ENCODE results near the gene KIF5A.
"Not testable (repeated sequence)": the region's sequence is repeated elsewhere in the genome, so short reads cannot be mapped to it uniquely, and the experiment has no call there.

The KIF5A gene

DNA sequence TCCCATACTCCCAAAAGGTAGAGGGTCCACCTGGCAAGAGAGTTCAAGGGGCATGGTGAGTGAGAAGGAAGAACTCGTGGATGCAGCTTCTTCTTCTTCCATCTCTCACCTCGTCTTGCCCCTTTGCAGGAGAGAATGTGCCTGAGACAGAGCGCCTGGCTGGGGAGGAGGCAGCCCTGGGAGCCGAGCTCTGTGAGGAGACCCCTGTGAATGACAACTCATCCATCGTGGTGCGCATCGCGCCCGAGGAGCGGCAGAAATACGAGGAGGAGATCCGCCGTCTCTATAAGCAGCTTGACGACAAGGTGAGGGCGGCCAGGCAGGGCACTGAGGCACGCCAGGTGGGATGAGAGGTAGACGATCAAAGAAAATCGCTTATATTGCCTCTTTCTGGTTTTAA lies 20.0 kb downstream of the KIF5A start:
- no peak overlapping the region for H3K4me3 Mint-ChIP-seq
- H3K4me1 Mint-ChIP-seq = no peaks in the 10 kb centered on the region
- peaks cover 2% of the 10 kb centered on the region for H3K27me3 Mint-ChIP-seq
- peaks cover under 1% of the 10 kb centered on the region for H3K36me3 Mint-ChIP-seq
- H3K9me3 Mint-ChIP-seq = no peaks in the 10 kb centered on the region
- ATAC-seq (ENCODE audit: low read depth) (no peak), DNase-seq (ENCODE audit: low spot score in 2 of 2) (no peak)
- H3K27ac Mint-ChIP-seq = no peak overlapping the region

DNA sequence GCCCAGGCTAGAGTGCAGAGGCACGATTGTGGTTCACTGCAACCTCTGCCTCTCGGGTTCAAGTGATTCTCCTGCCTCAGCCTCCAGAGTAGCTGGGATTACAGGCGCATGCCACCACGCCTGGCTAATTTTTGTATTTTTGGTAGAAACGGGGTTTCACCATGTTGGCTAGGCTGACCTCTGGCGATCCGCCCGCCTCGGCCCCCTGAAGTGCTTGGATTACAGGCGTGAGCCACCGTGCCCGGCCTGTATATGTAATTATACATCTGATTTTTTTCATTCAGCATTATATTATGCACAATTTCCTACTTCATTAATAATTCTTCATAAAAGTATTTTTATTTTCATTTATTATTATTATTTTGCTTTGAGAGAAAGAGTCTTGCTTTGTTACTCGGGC lies 20.6 kb downstream of the KIF5A start:
- H3K4me3 Mint-ChIP-seq; H3K27me3 Mint-ChIP-seq; H3K4me1 Mint-ChIP-seq; H3K9me3 Mint-ChIP-seq; H3K27ac Mint-ChIP-seq; H3K36me3 Mint-ChIP-seq; DNase-seq (ENCODE audit: low spot score in 2 of 2); ATAC-seq (ENCODE audit: low read depth): not testable (repeated sequence)

DNA sequence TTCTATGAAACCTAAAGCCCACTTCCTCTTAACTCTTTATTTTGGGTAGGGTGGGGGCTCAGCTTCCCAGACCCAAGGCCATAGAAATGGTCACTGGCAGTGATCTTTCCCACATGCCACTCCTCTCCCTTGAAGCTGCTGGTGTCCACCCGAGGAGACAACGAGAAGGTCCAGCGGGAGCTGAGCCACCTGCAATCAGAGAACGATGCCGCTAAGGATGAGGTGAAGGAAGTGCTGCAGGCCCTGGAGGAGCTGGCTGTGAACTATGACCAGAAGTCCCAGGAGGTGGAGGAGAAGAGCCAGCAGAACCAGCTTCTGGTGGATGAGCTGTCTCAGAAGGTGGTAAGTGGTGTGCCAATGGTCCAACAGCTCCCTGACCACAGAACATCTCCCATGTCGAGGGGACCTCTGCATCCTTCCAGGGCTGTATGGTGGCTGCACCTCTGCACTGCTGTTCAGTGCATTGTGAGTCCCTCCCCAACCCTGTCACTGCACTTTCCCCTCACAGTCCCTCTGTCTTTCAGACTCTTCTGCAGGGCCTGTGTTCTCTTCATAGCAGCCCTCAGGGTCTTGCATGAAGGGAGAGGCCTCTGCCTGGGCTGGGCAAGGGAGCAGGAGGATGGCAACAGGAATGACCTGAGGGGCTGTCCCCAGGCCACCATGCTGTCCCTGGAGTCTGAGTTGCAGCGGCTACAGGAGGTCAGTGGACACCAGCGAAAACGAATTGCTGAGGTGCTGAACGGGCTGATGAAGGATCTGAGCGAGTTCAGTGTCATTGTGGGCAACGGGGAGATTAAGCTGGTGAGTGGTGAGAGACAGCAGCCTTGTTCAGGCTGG lies 22.3 kb downstream of the KIF5A start:
- no peak overlapping the region for H3K27ac Mint-ChIP-seq

DNA sequence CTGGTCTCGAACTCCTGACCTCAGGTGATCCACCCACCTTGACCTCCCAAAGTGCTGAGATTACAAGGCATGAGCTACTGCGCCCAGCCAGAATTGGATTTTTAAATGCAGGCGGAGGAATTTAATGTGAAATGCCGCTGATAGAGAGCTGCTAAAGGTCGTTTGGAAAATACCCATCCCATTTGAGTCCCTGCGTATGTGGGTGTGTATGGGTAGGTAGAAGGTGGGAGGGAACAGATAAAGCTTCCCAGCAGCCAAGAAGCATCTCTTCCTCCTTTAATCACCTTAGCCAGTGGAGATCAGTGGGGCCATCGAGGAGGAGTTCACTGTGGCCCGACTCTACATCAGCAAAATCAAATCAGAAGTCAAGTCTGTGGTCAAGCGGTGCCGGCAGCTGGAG lies 25.0 kb downstream of the KIF5A start:
- no peaks in the 10 kb centered on the region for H3K36me3 Mint-ChIP-seq

More for the DNA sequence above, 22.3 kb downstream of the KIF5A start:
- Mint-ChIP-seq H3K9me3 (no peaks in the 10 kb centered on the region), H3K36me3 (no peaks in the 10 kb centered on the region), H3K27me3 (peaks cover 1% of the 10 kb centered on the region), H3K4me3 (no peak overlapping the region), H3K4me1 (no peaks in the 10 kb centered on the region)
- no peak for ATAC-seq (ENCODE audit: low read depth)
- no peak for DNase-seq (ENCODE audit: low spot score in 2 of 2)

DNA sequence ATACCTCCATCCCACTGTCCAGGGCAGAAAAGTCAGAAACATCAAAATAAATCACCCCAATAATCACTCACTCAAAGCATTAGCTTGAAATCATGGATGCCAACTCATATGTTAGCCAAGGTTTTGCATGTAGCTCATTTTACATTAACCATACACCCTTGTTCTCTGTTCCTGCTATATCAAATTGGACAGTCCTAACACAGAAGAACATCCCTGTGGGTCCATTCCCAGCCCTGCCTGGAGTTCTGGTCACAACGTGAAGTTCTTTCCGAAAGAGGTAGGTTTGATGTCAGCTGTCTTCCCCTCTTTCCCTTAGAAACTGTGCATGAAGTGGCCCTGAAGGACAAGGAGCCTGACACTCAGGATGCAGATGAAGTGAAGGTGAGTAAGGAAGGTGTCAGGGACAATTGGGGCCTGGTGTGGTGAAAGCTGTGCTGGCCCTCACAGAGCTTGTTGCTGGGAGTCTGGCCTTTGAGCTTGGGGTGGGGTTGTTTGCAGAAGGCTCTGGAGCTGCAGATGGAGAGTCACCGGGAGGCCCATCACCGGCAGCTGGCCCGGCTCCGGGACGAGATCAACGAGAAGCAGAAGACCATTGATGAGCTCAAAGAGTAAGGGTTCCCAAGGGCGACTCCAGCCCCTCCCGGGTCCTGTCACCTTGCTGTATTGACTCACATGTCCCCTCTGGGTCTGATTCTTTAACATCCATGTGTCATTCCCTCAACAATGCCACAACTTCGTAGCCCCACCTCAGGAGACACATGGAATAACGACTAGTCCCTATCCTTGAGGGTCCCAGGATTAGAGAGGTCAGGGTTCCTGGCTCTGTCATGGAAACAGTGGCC lies 26.1 kb downstream of the KIF5A start:
- DNase-seq (ENCODE audit: low spot score in 2 of 2) (no peak), ATAC-seq (ENCODE audit: low read depth) (no peak)
- Mint-ChIP-seq H3K27ac (no peak overlapping the region), H3K36me3 (no peaks in the 10 kb centered on the region), H3K4me1 (no peaks in the 10 kb centered on the region), H3K4me3 (no peak overlapping the region), H3K9me3 (no peaks in the 10 kb centered on the region), H3K27me3 (peaks cover 2% of the 10 kb centered on the region)

More for the DNA sequence above, 25.0 kb downstream of the KIF5A start:
- H3K9me3 Mint-ChIP-seq = no peaks in the 10 kb centered on the region
- H3K4me1 Mint-ChIP-seq = no peaks in the 10 kb centered on the region
- no peak overlapping the region for H3K4me3 Mint-ChIP-seq
- no peaks in the 10 kb centered on the region for H3K27me3 Mint-ChIP-seq
- no peak for ATAC-seq (ENCODE audit: low read depth)
- no peak for DNase-seq (ENCODE audit: low spot score in 2 of 2)
- H3K27ac Mint-ChIP-seq = no peak overlapping the region

DNA sequence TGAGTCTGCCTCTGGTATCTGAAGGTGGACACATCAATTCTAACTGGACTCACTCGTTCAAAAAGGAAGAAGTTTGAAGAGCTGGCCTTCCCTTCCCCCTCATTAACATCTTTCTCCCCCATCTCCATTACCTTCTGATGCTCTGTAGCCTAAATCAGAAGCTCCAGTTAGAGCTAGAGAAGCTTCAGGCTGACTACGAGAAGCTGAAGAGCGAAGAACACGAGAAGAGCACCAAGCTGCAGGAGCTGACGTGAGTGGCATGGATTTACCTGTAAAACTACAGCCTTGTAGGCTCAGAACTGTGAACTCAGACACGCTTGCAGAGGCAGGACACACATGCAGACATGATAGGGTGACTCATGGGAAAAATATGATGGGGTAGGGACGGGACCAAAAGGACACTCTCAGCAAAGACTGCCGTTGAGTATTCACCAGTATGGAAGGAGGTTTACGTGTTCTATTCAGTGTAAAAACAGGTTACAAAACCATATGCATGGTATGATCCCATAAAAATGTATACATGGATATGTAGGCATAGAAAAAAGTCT lies 26.8 kb downstream of the KIF5A start:
- ATAC-seq (ENCODE audit: low read depth) = no peak
- H3K4me1 Mint-ChIP-seq = no peaks in the 10 kb centered on the region
- H3K36me3 Mint-ChIP-seq = no peaks in the 10 kb centered on the region
- H3K9me3 Mint-ChIP-seq = no peaks in the 10 kb centered on the region
- no peak overlapping the region for H3K27ac Mint-ChIP-seq
- no peak overlapping the region for H3K4me3 Mint-ChIP-seq
- H3K27me3 Mint-ChIP-seq = peaks cover 2% of the 10 kb centered on the region
- DNase-seq (ENCODE audit: low spot score in 2 of 2) = no peak

DNA sequence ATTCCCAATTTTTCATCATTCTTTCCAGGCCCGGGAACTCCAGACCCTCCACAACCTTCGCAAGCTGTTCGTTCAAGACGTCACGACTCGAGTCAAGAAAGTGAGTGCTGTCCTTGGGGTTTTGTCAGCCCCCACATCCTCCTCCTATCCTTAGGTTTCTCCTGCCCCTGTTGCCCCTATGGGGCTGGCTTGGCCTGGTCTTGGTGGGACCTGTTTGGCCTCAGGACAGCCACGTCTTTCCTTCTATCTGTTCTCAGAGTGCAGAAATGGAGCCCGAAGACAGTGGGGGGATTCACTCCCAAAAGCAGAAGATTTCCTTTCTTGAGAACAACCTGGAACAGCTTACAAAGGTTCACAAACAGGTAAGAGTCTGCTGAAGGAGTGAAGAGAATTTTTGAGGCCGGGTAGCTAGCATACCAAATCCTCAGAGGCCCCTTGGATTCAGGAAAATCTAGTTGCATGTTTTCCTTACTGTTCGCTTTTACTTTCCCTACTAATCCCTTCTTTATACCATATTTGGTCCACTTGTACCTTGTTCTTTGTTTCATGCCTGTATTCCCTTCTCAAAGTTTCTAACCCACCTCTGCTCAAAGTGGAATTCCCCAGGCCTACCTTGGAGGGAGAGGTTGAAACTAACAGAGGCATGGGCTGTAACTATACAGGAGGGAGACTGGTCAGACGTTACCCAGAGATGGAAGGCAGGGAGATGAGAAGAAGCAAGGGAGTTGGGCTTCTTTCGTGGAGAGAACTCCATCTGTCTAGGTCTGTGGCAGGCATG lies 28.3 kb downstream of the KIF5A start:
- Mint-ChIP-seq H3K4me3 (no peak overlapping the region), H3K4me1 (peaks cover under 1% of the 10 kb centered on the region), H3K27ac (no peak overlapping the region), H3K36me3 (no peaks in the 10 kb centered on the region), H3K27me3 (peaks cover 2% of the 10 kb centered on the region), H3K9me3 (no peaks in the 10 kb centered on the region)
- ATAC-seq (ENCODE audit: low read depth) (no peak), DNase-seq (ENCODE audit: low spot score in 2 of 2) (no peak)

DNA sequence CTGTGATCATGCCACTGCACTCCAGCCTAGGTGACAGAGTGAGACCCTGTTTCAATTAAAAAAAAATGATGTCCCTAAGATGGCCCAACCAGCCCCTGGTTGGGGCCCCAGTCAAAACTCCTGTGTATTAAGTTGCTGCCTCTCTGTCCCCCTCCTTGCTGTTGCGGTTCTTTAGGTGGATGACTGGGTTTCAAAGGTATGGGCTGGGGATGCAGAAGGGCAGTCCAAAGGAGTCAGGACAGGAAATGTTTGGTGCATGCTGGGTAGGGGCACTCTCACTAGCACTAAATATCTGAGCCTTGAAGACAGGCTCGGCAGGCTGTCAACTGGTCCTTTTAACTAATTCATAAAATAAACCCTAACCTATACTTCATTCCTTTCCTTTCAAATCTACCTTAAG lies 29.2 kb downstream of the KIF5A start:
- DNase-seq (ENCODE audit: low spot score in 2 of 2) (no peak), ATAC-seq (ENCODE audit: low read depth) (no peak)
- Mint-ChIP-seq H3K36me3 (no peaks in the 10 kb centered on the region), H3K9me3 (no peaks in the 10 kb centered on the region), H3K4me1 (peaks cover 3% of the 10 kb centered on the region), H3K27ac (no peak overlapping the region), H3K4me3 (no peak overlapping the region), H3K27me3 (peaks cover 4% of the 10 kb centered on the region)

DNA sequence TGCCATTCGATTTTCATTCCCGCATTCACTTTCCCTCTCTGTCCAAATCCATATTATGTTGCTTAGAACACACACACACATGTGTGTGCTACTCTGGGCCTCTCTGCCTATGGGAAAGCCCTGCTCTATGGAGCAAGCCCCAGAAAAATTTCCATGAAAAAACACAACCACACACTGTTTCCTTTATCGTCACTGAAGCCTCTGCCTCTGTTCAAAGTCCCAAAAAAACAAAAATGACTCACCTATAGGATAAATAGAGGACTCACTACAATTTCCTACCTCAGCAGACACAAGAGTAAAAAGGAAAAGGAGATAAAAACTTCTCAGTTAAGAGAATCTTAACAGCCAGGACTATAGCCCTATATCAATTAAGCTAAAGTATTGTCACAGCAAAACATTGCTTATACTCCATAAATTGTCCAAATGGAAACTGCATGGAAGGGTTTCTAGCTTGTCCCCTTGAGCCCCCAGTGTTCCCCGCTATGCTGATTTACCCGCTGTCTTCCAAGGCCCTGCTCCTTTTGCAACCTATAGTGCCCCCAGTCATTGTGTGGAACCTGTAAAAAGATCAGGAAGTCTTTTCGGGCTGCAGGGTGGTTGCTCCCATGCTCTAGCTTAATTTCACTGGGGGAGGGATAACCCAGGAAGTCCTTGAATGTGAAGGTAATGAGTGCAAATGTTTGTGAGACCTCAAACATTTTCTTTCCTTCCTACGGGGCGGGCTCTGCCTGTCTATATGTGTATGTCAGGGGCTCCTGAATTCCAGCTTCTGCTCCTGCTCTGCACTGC lies 30.0 kb downstream of the KIF5A start:
- DNase-seq (ENCODE audit: low spot score in 2 of 2) = no peak
- no peaks in the 10 kb centered on the region for H3K36me3 Mint-ChIP-seq
- no peak overlapping the region for H3K27ac Mint-ChIP-seq
- H3K27me3 Mint-ChIP-seq = peaks cover 4% of the 10 kb centered on the region
- H3K9me3 Mint-ChIP-seq = no peaks in the 10 kb centered on the region
- H3K4me1 Mint-ChIP-seq = peaks cover 3% of the 10 kb centered on the region
- no peak overlapping the region for H3K4me3 Mint-ChIP-seq
- ATAC-seq (ENCODE audit: low read depth) = no peak

DNA sequence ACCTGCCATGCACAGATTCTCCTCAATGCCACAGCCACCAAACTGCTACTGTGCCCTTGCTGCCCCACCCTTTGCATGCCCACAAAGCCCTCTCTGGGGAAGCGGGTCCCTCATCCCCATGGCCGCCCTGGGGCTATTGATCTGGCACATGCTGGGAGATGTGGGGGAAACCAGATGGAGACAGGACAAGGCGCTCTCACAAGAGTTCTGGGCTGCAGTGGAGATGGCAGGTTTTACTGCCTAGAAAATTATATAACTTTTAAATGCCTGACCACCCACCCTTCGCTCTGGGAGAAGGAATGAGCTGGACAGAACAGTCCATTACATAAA lies 30.6 kb downstream of the KIF5A start:
- DNase-seq (ENCODE audit: low spot score in 2 of 2) = no peak
- H3K36me3 Mint-ChIP-seq = no peaks in the 10 kb centered on the region
- H3K27me3 Mint-ChIP-seq = peaks cover 4% of the 10 kb centered on the region
- H3K4me3 Mint-ChIP-seq = no peak overlapping the region
- H3K4me1 Mint-ChIP-seq = peaks cover 3% of the 10 kb centered on the region
- H3K9me3 Mint-ChIP-seq = no peaks in the 10 kb centered on the region
- no peak for ATAC-seq (ENCODE audit: low read depth)
- H3K27ac Mint-ChIP-seq = no peak overlapping the region

DNA sequence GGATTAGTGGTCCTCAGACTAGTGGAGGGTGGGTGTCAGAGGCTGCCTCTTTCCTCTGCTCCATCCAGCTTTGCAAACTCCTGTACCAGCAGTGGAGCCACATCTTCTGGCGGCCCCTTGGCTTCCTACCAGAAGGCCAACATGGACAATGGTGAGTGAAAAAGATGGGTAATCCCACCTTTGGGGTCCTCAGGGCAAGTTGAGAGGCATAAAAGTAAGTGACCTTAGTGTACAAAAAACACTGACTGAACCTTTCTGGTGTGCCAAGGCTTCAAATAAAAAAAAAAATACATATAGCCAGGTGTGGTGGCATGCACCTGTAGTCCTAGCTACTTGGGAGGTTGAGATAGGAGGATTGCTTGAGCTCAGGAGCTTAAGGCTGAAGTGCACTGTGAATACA lies 32.0 kb downstream of the KIF5A start:
- no peak for DNase-seq (ENCODE audit: low spot score in 2 of 2)
- no peaks in the 10 kb centered on the region for H3K36me3 Mint-ChIP-seq
- peaks cover 4% of the 10 kb centered on the region for H3K27me3 Mint-ChIP-seq
- no peaks in the 10 kb centered on the region for H3K9me3 Mint-ChIP-seq
- ATAC-seq (ENCODE audit: low read depth) = no peak
- H3K4me3 Mint-ChIP-seq = no peak overlapping the region
- peaks cover 3% of the 10 kb centered on the region for H3K4me1 Mint-ChIP-seq
- no peak overlapping the region for H3K27ac Mint-ChIP-seq

DNA sequence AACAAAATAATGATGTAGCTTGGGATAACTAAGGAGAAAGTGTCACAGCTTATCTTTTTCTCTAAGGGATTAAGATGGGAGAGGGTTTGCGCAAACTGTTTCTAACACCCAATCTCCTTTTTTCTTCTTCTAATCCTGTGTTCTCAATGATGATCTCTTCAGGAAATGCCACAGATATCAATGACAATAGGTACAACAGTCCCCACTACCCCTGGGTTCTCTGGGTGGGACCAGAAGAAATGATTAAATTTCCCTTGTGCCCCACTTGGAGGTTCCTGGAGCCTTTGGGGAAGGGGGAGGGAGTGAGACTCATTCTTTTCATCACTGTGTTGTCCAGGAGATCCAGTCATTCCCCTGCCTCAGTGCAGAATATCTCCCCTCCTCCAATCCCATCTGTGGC lies 32.6 kb downstream of the KIF5A start:
- Mint-ChIP-seq H3K27me3 (peaks cover 4% of the 10 kb centered on the region), H3K4me3 (no peak overlapping the region), H3K27ac (no peak overlapping the region), H3K4me1 (peaks cover 3% of the 10 kb centered on the region), H3K36me3 (no peaks in the 10 kb centered on the region), H3K9me3 (no peaks in the 10 kb centered on the region)
- ATAC-seq (ENCODE audit: low read depth) = no peak
- DNase-seq (ENCODE audit: low spot score in 2 of 2) = no peak

DNA sequence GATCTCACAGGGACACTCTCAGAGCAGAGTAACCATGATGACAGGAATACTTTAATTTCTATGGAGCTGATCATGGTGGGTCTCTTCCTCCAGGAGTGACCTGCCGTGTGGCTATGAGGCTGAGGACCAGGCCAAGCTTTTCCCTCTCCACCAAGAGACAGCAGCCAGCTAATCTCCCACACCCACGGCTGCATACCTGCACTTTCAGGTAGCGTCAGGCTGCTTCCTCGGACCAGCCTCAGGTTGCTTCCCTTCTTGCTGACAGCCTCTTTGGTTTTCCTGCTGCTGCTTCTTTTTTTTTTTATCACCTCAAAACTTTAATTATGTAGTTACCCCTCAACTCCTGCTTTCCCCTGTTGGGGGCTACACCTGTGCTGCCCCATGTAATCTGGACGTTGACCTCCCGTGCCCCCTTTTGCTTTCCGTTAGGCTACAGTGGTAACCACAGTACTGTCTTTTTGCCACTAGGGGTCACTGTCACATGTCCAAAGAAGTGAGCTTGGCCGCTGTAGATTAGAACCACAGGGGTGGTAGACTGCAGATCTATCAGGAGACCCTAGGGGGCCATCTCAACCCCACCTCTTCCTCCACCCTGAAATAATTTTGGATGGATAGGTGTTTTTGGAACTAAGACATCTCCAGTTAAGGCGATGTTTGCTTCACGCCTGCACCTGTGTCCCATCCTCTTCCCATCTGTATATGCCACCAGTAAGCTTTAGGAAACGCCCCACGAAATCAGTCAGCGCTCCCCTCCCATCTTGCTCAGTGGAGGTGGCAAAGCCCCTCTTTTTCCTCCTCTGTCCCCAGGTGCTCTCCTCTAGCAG lies 33.4 kb downstream of the KIF5A start:
- no peaks in the 10 kb centered on the region for H3K36me3 Mint-ChIP-seq
- no peak overlapping the region for H3K27ac Mint-ChIP-seq
- peaks cover 3% of the 10 kb centered on the region for H3K4me1 Mint-ChIP-seq
- peaks cover 4% of the 10 kb centered on the region for H3K27me3 Mint-ChIP-seq
- no peaks in the 10 kb centered on the region for H3K9me3 Mint-ChIP-seq
- DNase-seq (ENCODE audit: low spot score in 2 of 2) = peak; percentile 63 to 81
- peak; percentile 99 for ATAC-seq (ENCODE audit: low read depth)
- no peak overlapping the region for H3K4me3 Mint-ChIP-seq

Measured in memory B cell (primary cell).